HG02870 (cell line): ENCODE measurements around the gene ARTN.

ENCODE experiments used
- ATAC-seq: cut with Tn5 transposase; IDR thresholded peaks from one replicate; pipeline ENCODE4 v1.9.1; 2021; ENCODE audit warnings: mild to moderate bottlenecking, moderate library complexity; ENCODE audit not compliant: unreplicated experiment

ARTN gene

DNA sequence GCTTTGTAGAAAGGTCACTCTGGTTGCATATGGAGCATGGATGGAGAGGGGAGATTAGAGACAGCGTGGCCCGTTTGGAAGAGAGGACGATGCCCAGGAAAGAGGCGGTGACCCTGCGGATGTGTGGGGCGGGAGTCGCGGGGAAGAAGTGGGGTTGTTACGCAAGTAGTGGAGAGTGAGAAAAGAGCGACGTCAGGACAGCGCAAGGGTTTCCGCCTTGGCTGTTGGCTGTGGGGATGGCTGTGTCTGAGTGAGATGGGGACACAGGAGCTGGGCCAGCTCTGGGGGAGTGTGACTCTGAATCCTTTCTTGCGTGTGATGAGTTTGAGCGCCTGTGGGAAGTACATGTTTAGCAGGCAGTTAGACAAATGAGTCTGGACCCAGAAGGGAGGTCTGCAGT, 49.2 kb downstream of the ARTN start:
- no peak for ATAC-seq

DNA sequence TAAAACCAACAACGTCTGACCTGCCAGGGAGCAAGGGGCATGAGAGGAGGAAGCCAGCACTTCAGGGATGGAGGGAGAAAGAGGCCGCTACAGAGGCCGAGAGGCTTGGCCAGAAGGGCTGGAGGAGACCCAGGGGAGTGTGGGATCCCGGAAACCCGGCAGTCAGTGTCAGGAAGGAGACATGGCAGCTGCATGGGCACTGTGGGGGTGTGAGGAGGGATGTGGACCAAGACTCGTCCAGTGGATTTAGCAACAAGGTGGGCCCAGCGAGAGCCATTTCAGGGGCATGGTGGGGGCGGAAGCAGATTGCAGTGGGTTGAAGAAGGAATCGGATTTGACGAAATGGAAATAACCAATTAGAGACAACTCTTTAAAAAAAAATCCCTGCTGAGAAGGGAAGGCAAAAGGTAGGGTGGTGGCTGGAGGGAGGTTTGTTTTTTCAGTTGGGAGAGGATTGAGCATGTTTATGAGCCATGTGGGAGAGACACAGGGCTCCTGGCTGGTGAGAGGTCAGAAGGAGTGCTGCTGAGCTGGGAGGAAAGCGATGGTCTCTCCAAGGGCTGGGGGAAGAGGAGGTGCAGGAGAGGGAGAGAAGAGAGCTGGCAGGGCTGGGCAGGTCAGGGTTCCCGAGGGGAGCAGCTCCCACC, 49.8 kb downstream of the ARTN start:
- no peak for ATAC-seq

DNA sequence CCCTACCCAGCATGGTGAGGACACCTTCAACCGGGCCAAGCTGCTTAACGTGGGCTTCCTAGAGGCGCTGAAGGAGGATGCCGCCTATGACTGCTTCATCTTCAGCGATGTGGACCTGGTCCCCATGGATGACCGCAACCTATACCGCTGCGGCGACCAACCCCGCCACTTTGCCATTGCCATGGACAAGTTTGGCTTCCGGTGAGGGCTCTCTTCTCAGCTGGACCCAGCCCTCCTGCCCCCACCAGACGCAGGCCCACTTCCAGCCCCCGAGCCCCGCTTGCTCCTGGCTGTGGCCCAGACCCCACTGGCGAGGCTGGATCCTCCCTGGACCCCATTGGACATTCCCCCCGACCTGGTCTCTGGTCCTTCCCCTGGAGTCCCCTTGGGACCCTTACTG, 51.3 kb downstream of the ARTN start:
- ATAC-seq, result no peak

DNA sequence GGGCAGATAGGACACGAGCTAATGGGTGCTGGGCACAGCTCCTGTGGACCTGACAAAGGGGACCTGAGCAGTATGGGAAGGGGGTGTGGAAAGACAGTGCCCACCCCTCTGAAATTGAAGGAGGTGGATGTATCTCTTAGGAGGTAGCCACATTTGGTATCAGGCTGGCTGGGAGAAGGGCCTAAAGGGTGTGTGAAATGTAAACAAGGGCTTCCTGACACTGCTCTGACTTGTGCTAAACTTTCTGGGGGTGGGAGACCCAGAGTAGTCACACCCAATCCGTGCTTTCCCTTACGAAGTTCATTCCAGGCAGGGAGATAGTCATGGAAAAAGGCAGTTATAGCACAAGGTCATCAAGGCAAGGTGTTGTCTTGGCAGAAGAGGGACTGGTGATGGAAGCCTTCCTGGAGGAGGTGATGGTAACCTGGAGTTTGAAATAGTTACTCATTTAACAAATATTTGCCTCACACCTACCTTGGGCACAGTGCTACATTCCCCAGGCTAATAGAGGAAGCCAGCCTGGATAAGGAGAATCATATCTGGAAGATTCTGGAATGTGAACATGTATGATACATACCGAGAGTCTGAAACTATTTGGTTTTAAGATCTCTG, 52.5 kb downstream of the ARTN start:
- no peak for ATAC-seq

DNA sequence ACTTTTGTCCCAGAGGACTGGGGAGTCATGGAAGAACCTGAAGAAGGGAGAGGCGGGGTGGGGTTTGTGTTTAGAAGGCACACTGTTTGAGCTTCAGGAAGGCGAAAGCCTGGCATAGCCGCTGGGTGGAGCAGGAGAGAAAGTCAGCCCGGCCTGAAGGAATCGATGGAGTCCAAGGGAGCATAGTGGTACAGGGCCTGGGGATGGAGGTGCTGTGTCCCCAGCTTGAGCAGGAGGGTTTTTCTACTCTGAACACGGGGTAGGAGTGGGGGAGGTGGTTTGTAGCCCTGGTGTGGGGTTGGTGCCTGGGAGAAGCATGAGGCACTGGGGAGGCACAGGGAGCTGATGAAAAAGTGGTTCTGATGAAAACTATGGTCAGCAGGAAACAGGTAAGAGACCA, 53.1 kb downstream of the ARTN start:
- no peak for ATAC-seq
